A549 (cell line): Measurements from ENCODE around the gene ANO4. TPM values are rescaled to one million over a fixed set of nuclear protein-coding genes. Genes with fewer than 3 reads are reported as not detected.

ENCODE experiments used
- ATAC-seq, 2 experiments: fragments of 200-7000 bp in 1 of 2; fragments of >200 bp in 1 of 2; cut with Nextera tagmentation in 1 of 2; cut with Tn5 transposase in 1 of 2; 3 replicates each; pipeline versions ENCODE4 v1.8.0 to v1.9.1; 2018 to 2020; ENCODE audit warnings: mild to moderate bottlenecking in 1 of 2, moderate library complexity in 1 of 2
- CTCF ChIA-PET: fragments of 300-600 bp; sonication (Branson Sonifier 250); formaldehyde crosslinking; extraction: SDS; loops from one replicate; lab custom pipeline; 2021; ENCODE audit warnings: antibody characterized with exemption, inconsistent platforms; lab: Yijun Ruan, JAX
- POLR2A ChIA-PET: fragments of 350-600 bp; formaldehyde crosslinking; extraction: SDS; loops from one replicate; lab custom pipeline; 2021; ENCODE audit warnings: antibody characterized with exemption, inconsistent platforms; lab: Yijun Ruan, JAX
- DNase-seq, 2 experiments: peaks; one replicate each; pipeline versions ENCODE4 v3.0.0 to v3.0.0-alpha.2; 2011 to 2016; ENCODE audit warnings: low read depth in 1 of 2, low spot score in 1 of 2
- FAIRE-seq: peaks from 2 replicates; lab custom pipeline; 2011; peaks lifted over from hg19 to GRCh38; lab: Jason Lieb, UNC
- H3K27ac ChIP-seq, 2 experiments: fragments of >200 bp; sonication (Bioruptor Twin); formaldehyde crosslinking; 3 replicates each; pipeline ENCODE4 v1.5.1; 2016 to 2017
- H3K4me1 ChIP-seq: fragments of >200 bp; sonication (Bioruptor Twin); formaldehyde crosslinking; 3 replicates; pipeline ENCODE4 v1.6.1; 2016
- H3K4me2 ChIP-seq: fragments of >200 bp; sonication (Bioruptor Twin); formaldehyde crosslinking; 3 replicates; pipeline ENCODE4 v1.6.1; 2016
- H3K4me3 ChIP-seq: fragments of >200 bp; sonication (Bioruptor Twin); formaldehyde crosslinking; 3 replicates; pipeline ENCODE4 v1.5.1; 2016
- H3K9me3 ChIP-seq: fragments of >200 bp; sonication (Bioruptor Twin); formaldehyde crosslinking; 3 replicates; pipeline ENCODE4 v1.6.1; 2016
- ATOH8 ChIP-seq: fragments of 250-450 bp; sonication (Bioruptor Pico); IDR thresholded peaks from 2 replicates; pipeline ENCODE4 v1.5.0; 2020; ENCODE audit warnings: low read depth, mild to moderate bottlenecking, moderate library complexity
- BCL3 ChIP-seq: fragments of >200 bp; sonication (Bioruptor Twin); formaldehyde crosslinking; IDR thresholded peaks from 3 replicates; pipeline ENCODE4 v1.6.1; 2016
- BHLHE40 ChIP-seq: IDR thresholded peaks from 2 replicates; pipeline ENCODE4 v1.6.1; 2012; ENCODE audit warnings: low read depth, low read length, inconsistent platforms
- CEBPB ChIP-seq, 2 experiments: fragments of >200 bp in 1 of 2; sonication (Bioruptor Twin) in 1 of 2; formaldehyde crosslinking in 1 of 2; IDR thresholded peaks; 2 replicates each; pipeline ENCODE4 v1.6.1; 2012 to 2016
- CHD2 ChIP-seq: fragments of 150-350 bp; IDR thresholded peaks from 2 replicates; pipeline ENCODE4 v1.6.1; 2014; ENCODE audit warnings: low read length; ENCODE audit not compliant: partially characterized antibody
- CHD4 ChIP-seq: fragments of 200-600 bp; sonication (generic); IDR thresholded peaks from 2 replicates; pipeline ENCODE4 v1.6.1; 2016; ENCODE audit warnings: antibody characterized with exemption, mild to moderate bottlenecking, borderline replicate concordance
- EP300 ChIP-seq, 2 experiments: fragments of >200 bp; sonication (Bioruptor Twin); formaldehyde crosslinking; IDR thresholded peaks; 2 replicates in 1 of 2; 3 replicates in 1 of 2; pipeline ENCODE4 v1.6.1; 2016 to 2017
- ESRRA ChIP-seq: fragments of 150-350 bp; IDR thresholded peaks from 2 replicates; pipeline ENCODE4 v1.6.1; 2014; ENCODE audit warnings: mild to moderate bottlenecking, low read length, borderline replicate concordance
- FOSL2 ChIP-seq, 2 experiments: fragments of 450-650 bp in 1 of 2; fragments of >200 bp in 1 of 2; sonication (Bioruptor Twin) in 1 of 2; formaldehyde crosslinking; IDR thresholded peaks; 2 replicates each; pipeline versions ENCODE4 v1.5.0 to v1.6.1; 2016 to 2020; ENCODE audit warnings: mild to moderate bottlenecking in 1 of 2, moderate library complexity in 1 of 2
- FOXS1 ChIP-seq: fragments of 250-450 bp; sonication (Bioruptor Pico); IDR thresholded peaks from 2 replicates; pipeline ENCODE4 v1.5.0; 2020; ENCODE audit warnings: mild to moderate bottlenecking, moderate library complexity
- HES2 ChIP-seq: fragments of >200 bp; sonication (Bioruptor Twin); formaldehyde crosslinking; IDR thresholded peaks from 2 replicates; pipeline ENCODE4 v1.6.1; 2016
- HEYL ChIP-seq: fragments of 250-450 bp; sonication (Bioruptor Pico); IDR thresholded peaks from 2 replicates; pipeline ENCODE4 v1.8.0; 2021; ENCODE audit warnings: mild to moderate bottlenecking, moderate library complexity
- HOXB5 ChIP-seq: fragments of 250-450 bp; sonication (Bioruptor Pico); IDR thresholded peaks from 2 replicates; pipeline ENCODE4 v1.5.0; 2020; ENCODE audit warnings: mild to moderate bottlenecking, moderate library complexity
- JUN ChIP-seq, 2 experiments: fragments of >200 bp; sonication (Bioruptor Twin); formaldehyde crosslinking; IDR thresholded peaks; 2 replicates in 1 of 2; 3 replicates in 1 of 2; pipeline ENCODE4 v1.6.1; 2016 to 2017
- JUNB ChIP-seq: fragments of >200 bp; sonication (Bioruptor Twin); formaldehyde crosslinking; IDR thresholded peaks from 2 replicates; pipeline ENCODE4 v1.6.1; 2016
- KDM1A ChIP-seq: fragments of 200-600 bp; sonication (generic); IDR thresholded peaks from 2 replicates; pipeline ENCODE4 v1.6.1; 2016; ENCODE audit warnings: low read depth, mild to moderate bottlenecking
- MAZ ChIP-seq: fragments of 150-350 bp; IDR thresholded peaks from 2 replicates; pipeline ENCODE4 v1.6.1; 2014; ENCODE audit warnings: antibody characterized with exemption, low read depth, low read length, borderline replicate concordance
- MYC ChIP-seq: IDR thresholded peaks from 2 replicates; pipeline ENCODE4 v1.6.1; 2012; ENCODE audit warnings: mild to moderate bottlenecking, inconsistent platforms, low read length, improper control_type of control experiment, borderline replicate concordance
- NFE2L2 ChIP-seq: fragments of 150-350 bp; conservative IDR thresholded peaks from 2 replicates; pipeline ENCODE4 v1.6.1; 2014; ENCODE audit warnings: low read length
- POLR2A ChIP-seq: IDR thresholded peaks from 2 replicates; pipeline ENCODE4 v1.6.1; 2012; ENCODE audit warnings: mild to moderate bottlenecking, low read length
- RARB ChIP-seq: fragments of 250-450 bp; sonication (Bioruptor Pico); IDR thresholded peaks from 2 replicates; pipeline ENCODE4 v1.8.0; 2021; ENCODE audit warnings: mild to moderate bottlenecking, moderate library complexity
- RFX5 ChIP-seq: fragments of 450-650 bp; IDR thresholded peaks from 2 replicates; pipeline ENCODE4 v1.7.1; 2014; ENCODE audit warnings: antibody characterized with exemption, mild to moderate bottlenecking, moderate library complexity
- RNF2 ChIP-seq: fragments of 200-600 bp; sonication (generic); IDR thresholded peaks from 2 replicates; pipeline ENCODE4 v1.6.1; 2016; ENCODE audit warnings: low read depth, mild to moderate bottlenecking, antibody characterized with exemption, moderate library complexity, borderline replicate concordance
- SMC3 ChIP-seq: fragments of >200 bp; sonication (Bioruptor Twin); formaldehyde crosslinking; IDR thresholded peaks from 3 replicates; pipeline ENCODE4 v1.6.1; 2018; ENCODE audit warnings: inconsistent platforms
- SREBF2 ChIP-seq: fragments of 450-650 bp; IDR thresholded peaks from 2 replicates; pipeline ENCODE4 v1.6.1; 2014; ENCODE audit warnings: mild to moderate bottlenecking, moderate library complexity
- TFCP2L1 ChIP-seq: fragments of 250-450 bp; sonication (Bioruptor Pico); IDR thresholded peaks from 2 replicates; pipeline ENCODE4 v1.5.0; 2021; ENCODE audit warnings: mild to moderate bottlenecking
- TP53 ChIP-seq: fragments of 250-450 bp; sonication (Bioruptor Pico); IDR thresholded peaks from 2 replicates; pipeline ENCODE4 v1.5.0; 2021; ENCODE audit warnings: mild to moderate bottlenecking, moderate library complexity
- ZC3H11A ChIP-seq: fragments of 450-650 bp; IDR thresholded peaks from 2 replicates; pipeline ENCODE4 v1.6.1; 2014; ENCODE audit warnings: antibody characterized with exemption, mild to moderate bottlenecking
- ZFP36 ChIP-seq: fragments of 450-650 bp; IDR thresholded peaks from 2 replicates; pipeline ENCODE4 v1.6.1; 2014; ENCODE audit warnings: borderline replicate concordance; ENCODE audit not compliant: partially characterized antibody
- ZNF302 ChIP-seq: fragments of 250-450 bp; sonication (Bioruptor Pico); IDR thresholded peaks from 2 replicates; pipeline ENCODE4 v1.9.0; 2021; ENCODE audit warnings: inconsistent platforms, mild to moderate bottlenecking, moderate library complexity
- WGBS: methylation state at CpG from one replicate; pipeline ENCODE4 v1.1.6; 2017; ENCODE audit errors: missing lambda C conversion rate; 5-methylcytosine and 5-hydroxymethylcytosine counted together
- polyA plus RNA-seq, 4 experiments: library from polyadenylated mRNA; depleted of rRNA in 3 of 4; stranded (reverse); fragments of >200 nt; fragmentation: RNase III in 1 of 4; extraction: RNeasy Plus Mini Kit Qiagen cat#74134 plus additional on column Dnase treatment in 1 of 4; gene quantifications; 2 replicates in 3 of 4; 3 replicates in 1 of 4; pipeline ENCODE4 v1.2.3, GENCODE V29; 2011 to 2017
- TF ChIP-seq, protein P1 (sequence below): IDR thresholded peaks from 2 replicates; pipeline ENCODE4 v1.6.1; 2012; ENCODE audit warnings: low read depth, borderline replicate concordance

ANO4 gene
- polyA plus RNA-seq, 2 of the 4 experiments (the other 2 are of a cell fraction), result 0.17 TPM; not detected in 1

GRCh38 chr12:100901266-100901665, 106.7 kb downstream of the ANO4 start:
- H3K4me2 ChIP-seq, result no peak overlapping the region
- ATAC-seq, result no peak
- no peak overlapping the region for H3K4me3 ChIP-seq
- H3K27ac ChIP-seq, result no peak overlapping the region
- H3K4me1 ChIP-seq, result no peaks in the 10 kb centered on the region
- no peak for DNase-seq
- CTCF ChIA-PET, result no interaction called here
- WGBS, result 0% methylated on average over 1 of the region's 1 CpG
- no peak for TF ChIP-seq ZFP36
- TF ChIP-seq TFCP2L1 (CRISPR knock-in tag), result no peak
- TF ChIP-seq EP300 (IDR thresholded peaks at IDR 0.05), result no peak
- no peak for TF ChIP-seq JUNB
- no peak for TF ChIP-seq TP53
- TF ChIP-seq BCL3, result no peak
- TF ChIP-seq SMC3, result no peak
- TF ChIP-seq RNF2, result no peak
- TF ChIP-seq CHD2, result no peak
- no peak for TF ChIP-seq ZNF302 (CRISPR knock-in tag)
- no peak for TF ChIP-seq NFE2L2
- TF ChIP-seq, protein P1, sequence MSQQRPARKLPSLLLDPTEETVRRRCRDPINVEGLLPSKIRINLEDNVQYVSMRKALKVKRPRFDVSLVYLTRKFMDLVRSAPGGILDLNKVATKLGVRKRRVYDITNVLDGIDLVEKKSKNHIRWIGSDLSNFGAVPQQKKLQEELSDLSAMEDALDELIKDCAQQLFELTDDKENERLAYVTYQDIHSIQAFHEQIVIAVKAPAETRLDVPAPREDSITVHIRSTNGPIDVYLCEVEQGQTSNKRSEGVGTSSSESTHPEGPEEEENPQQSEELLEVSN, result no peak
- TF ChIP-seq MYC, result no peak
- TF ChIP-seq CEBPB (IDR thresholded peaks at IDR 0.05), result no peak
- no peak for TF ChIP-seq HEYL (CRISPR knock-in tag)
- no peak for FAIRE-seq
- no peaks in the 10 kb centered on the region for H3K9me3 ChIP-seq
- POLR2A ChIA-PET, result no interaction called here

- no peak for TF ChIP-seq RFX5
- no peak for TF ChIP-seq KDM1A
- TF ChIP-seq POLR2A, result no peak
- no peak for TF ChIP-seq TP53
- no peak for TF ChIP-seq RARB
- no peak for TF ChIP-seq ATOH8 (CRISPR knock-in tag)
- no peak for TF ChIP-seq HES2
- no peak for TF ChIP-seq FOXS1 (CRISPR knock-in tag)
- POLR2A ChIA-PET, result no interaction called here
- DNase-seq (no peak), ATAC-seq (no peak), FAIRE-seq (no peak)
- no peaks in the 10 kb centered on the region for H3K4me1 ChIP-seq
- H3K4me2 ChIP-seq, result no peak overlapping the region
- CTCF ChIA-PET, result no interaction called here
- no peak overlapping the region for H3K27ac ChIP-seq
- no peaks in the 10 kb centered on the region for H3K9me3 ChIP-seq
- H3K4me3 ChIP-seq, result no peak overlapping the region
- 31% methylated on average over 3 of the region's 3 CpGs for WGBS
These were observed 109.7 kb downstream of the ANO4 start for GRCh38 chr12:100904270-100904669.

GRCh38 chr12:100908501-100908900, 113.9 kb downstream of the ANO4 start:
- TF ChIP-seq CHD4, result no peak
- no peak for TF ChIP-seq BHLHE40
- TF ChIP-seq FOSL2 (IDR thresholded peaks at IDR 0.05), result no peak
- TF ChIP-seq FOSL2 (CRISPR knock-in tag; IDR thresholded peaks at IDR 0.05), result no peak
- no peak for TF ChIP-seq JUN (IDR thresholded peaks at IDR 0.05)
- TF ChIP-seq HOXB5 (CRISPR knock-in tag), result no peak
- TF ChIP-seq RFX5, result no peak
- TF ChIP-seq ZC3H11A, result no peak
- no peak for TF ChIP-seq SREBF2
- no peak for TF ChIP-seq ESRRA
- no peak for TF ChIP-seq MAZ
- TF ChIP-seq ZFP36, result no peak
- TF ChIP-seq SMC3, result no peak
- FAIRE-seq (no peak), DNase-seq (no peak), ATAC-seq (no peak)
- Histone ChIP-seq H3K27ac (no peak overlapping the region), H3K9me3 (no peaks in the 10 kb centered on the region), H3K4me1 (no peaks in the 10 kb centered on the region), H3K4me2 (no peak overlapping the region), H3K4me3 (no peak overlapping the region)
- POLR2A ChIA-PET, result no interaction called here
- CTCF ChIA-PET, result no interaction called here
- 1% methylated on average over 2 of the region's 2 CpGs for WGBS
